Esophagus muscularis mucosa (tissue), 4 donors: ENCODE data around the gene GMEB2. TPM values are rescaled to one million over a fixed set of nuclear protein-coding genes. Genes with fewer than 3 reads are reported as not detected.

ENCODE experiments used
- DNase-seq: peaks from one replicate; pipeline ENCODE4 v3.0.0-alpha.2; 2017; ENCODE audit errors: extremely low spot score
- H3K27ac ChIP-seq, 4 donors: fragments of 200-600 bp; sonication (generic); replicated peaks in 1 of 4; 1 replicate in 3 of 4; 2 replicates in 1 of 4; pipeline ENCODE4 v1.5.1; 2016 to 2019; ENCODE audit warnings: mild to moderate bottlenecking in 1 of 4
- H3K27me3 ChIP-seq, 4 donors: fragments of 200-600 bp; sonication (generic); one replicate each; pipeline versions ENCODE4 v1.5.1 to v1.6.0; 2016 to 2019
- H3K36me3 ChIP-seq, 4 donors: fragments of 200-600 bp; sonication (generic); one replicate each; pipeline ENCODE4 v1.5.1; 2016 to 2019
- H3K4me1 ChIP-seq, 4 donors: fragments of 200-600 bp; sonication (generic); one replicate each; pipeline ENCODE4 v1.5.1; 2016 to 2019
- H3K4me3 ChIP-seq, 4 donors: fragments of 200-600 bp; sonication (generic); 1 replicate in 2 of 4; 2 replicates in 2 of 4; pipeline ENCODE4 v1.5.1; 2016 to 2019; ENCODE audit warnings: mild to moderate bottlenecking in 4 of 4, moderate library complexity in 1 of 4
- H3K9me3 ChIP-seq, 4 donors: fragments of 200-600 bp; sonication (generic); 1 replicate in 3 of 4; 2 replicates in 1 of 4; pipeline ENCODE4 v1.5.1; 2016 to 2019
- EP300 ChIP-seq: sonication (generic); formaldehyde crosslinking; IDR thresholded peaks from one replicate; pipeline ENCODE4 v1.6.1; 2017; ENCODE audit warnings: antibody characterized with exemption
- POLR2A ChIP-seq: fragments of 450-650 bp; IDR thresholded peaks from one replicate; pipeline ENCODE4 v1.6.1; 2017; ENCODE audit warnings: antibody characterized with exemption, moderate library complexity, mild to moderate bottlenecking, low read depth
- POLR2AphosphoS5 ChIP-seq, 2 donors: sonication (generic); formaldehyde crosslinking; IDR thresholded peaks; one replicate each; pipeline ENCODE4 v1.6.1; 2017; ENCODE audit warnings: antibody characterized with exemption in 2 of 2
- WGBS: methylation state at CpG from one replicate; pipeline ENCODE4 v1.1.5; 2018; 5-methylcytosine and 5-hydroxymethylcytosine counted together
- intact Hi-C: fragments of 100-400 bp; cut with DNase I; formaldehyde crosslinking; loops from one replicate; pipeline ENCODE4 v1.15.1; 2023
- total RNA-seq, 4 donors: library from RNA; depleted of rRNA; stranded (reverse); fragments of >200 nt; gene quantifications; one replicate each; pipeline versions ENCODE4 v1.1.0 to v1.2.1, GENCODE V29; 2016
- TF ChIP-seq, protein P1 (sequence below), 3 experiments: fragments of 200-600 bp in 2 of 3; fragments of 450-650 bp in 1 of 3; sonication (generic) in 2 of 3; IDR thresholded peaks; one replicate each; pipeline ENCODE4 v1.5.1; 2017 to 2019; ENCODE audit warnings: antibody characterized with exemption in 3 of 3, mild to moderate bottlenecking in 2 of 3, moderate library complexity in 1 of 3

Gene GMEB2
- total RNA-seq, 4 donors from 2014 or later: 11.1 to 19.1 (median 14.0) TPM

DNA sequence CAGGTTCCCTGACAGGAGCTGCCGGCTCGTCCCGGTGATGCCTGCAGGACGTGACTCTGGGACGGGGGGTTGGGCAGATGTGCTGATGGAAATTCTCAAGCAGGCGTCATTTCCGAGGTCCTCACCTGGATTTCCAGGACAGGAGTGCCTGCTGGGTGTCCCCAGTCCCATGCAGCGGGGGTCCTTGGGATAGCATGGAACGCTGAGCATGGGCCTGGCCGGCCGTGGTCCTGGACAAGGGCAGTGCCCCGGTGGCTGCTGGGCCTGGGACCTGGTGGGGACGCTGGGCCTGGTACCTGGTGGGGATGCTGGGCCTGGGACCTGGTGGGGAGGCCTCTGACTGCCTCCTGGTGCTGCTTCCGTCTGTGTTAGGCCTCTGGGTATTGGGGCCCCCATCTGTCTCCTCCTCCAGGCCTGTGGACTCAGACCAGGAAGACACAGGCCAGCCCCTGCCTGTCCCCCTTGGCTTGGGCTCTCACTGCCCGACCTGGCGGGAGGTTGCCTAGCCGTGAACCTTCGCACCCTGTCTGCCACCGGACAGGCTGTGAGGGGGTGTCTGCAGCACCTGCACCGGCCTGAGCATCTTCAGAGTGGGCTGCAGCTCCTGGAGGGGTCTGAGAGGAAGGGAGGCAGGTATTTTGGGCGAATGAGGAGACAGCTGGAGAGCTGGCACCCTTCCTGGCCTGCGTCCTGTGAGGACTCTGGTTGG is 37.4 kb upstream of the GMEB2 start:
- intact Hi-C loops: no loop called here
- Histone ChIP-seq H3K27me3 (no peaks in the 10 kb centered on the region), H3K4me1 (peaks cover 6 to 22% (median 7%) of the 10 kb centered on the region in 4 donors), H3K4me3 (no peak overlapping the region), H3K27ac (no peak overlapping the region), H3K36me3 (peaks cover 36 to 94% (median 87%) of the 10 kb centered on the region in 4 donors), H3K9me3 (no peaks in the 10 kb centered on the region)
- no peak for TF ChIP-seq POLR2AphosphoS5 (IDR thresholded peaks at IDR 0.05)
- no peak for TF ChIP-seq EP300
- TF ChIP-seq, protein P1, sequence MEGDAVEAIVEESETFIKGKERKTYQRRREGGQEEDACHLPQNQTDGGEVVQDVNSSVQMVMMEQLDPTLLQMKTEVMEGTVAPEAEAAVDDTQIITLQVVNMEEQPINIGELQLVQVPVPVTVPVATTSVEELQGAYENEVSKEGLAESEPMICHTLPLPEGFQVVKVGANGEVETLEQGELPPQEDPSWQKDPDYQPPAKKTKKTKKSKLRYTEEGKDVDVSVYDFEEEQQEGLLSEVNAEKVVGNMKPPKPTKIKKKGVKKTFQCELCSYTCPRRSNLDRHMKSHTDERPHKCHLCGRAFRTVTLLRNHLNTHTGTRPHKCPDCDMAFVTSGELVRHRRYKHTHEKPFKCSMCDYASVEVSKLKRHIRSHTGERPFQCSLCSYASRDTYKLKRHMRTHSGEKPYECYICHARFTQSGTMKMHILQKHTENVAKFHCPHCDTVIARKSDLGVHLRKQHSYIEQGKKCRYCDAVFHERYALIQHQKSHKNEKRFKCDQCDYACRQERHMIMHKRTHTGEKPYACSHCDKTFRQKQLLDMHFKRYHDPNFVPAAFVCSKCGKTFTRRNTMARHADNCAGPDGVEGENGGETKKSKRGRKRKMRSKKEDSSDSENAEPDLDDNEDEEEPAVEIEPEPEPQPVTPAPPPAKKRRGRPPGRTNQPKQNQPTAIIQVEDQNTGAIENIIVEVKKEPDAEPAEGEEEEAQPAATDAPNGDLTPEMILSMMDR (IDR thresholded peaks at IDR 0.05): no peak
- TF ChIP-seq POLR2A: no peak
- 84% methylated on average over 12 of the region's 22 CpGs for WGBS
- DNase-seq: no peak

DNA sequence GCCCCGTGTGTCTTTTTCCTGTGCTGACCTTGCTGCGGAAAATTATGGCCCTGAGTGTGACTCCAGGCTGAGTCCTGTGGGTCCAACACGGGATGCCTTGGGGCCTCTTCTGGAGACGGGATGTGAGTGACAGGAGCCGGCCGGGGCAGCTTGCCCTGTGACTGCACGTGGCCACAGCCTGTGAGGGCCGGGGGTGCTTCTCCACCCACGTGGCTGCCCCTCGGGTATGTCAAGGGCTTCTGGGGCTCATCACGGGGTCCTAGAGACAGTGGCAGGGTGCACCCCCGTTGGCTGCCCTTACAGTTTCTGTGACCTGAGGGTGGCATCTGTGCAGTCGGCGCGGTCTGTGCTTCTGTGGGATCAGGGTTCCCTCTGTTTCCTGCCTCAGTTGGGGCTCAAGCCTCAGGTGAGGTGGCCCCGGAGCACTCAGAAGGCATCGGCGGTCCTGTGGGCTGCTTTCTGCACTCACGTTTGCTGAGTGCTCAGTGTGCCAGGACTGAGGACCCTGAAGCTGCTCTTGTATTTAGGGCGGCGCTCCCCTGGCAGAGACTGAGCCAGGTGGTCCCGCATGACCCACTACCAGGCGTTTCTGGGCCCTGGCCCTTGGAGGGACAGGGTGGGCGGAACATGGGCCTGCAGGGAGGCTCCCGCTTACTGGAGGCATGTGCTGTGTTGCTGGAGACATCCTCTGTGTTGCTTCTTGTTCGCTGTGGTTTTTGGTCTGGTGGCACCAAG is 36.6 kb upstream of the GMEB2 start:
- TF ChIP-seq, protein P1 (IDR thresholded peaks at IDR 0.05): no peak
- TF ChIP-seq POLR2A (no peak), POLR2AphosphoS5 (IDR thresholded peaks at IDR 0.05) (no peak), EP300 (no peak)
- H3K4me1 ChIP-seq: peaks cover 11 to 29% (median 13%) of the 10 kb centered on the region in 4 donors
- no peak overlapping the region for H3K27ac ChIP-seq
- DNase-seq: no peak
- H3K4me3 ChIP-seq: no peak overlapping the region
- H3K27me3 ChIP-seq: no peaks in the 10 kb centered on the region
- H3K36me3 ChIP-seq: peaks cover 36 to 86% (median 82%) of the 10 kb centered on the region in 4 donors
- 88% methylated on average over 5 of the region's 26 CpGs for WGBS
- no peaks in the 10 kb centered on the region for H3K9me3 ChIP-seq
- intact Hi-C loops: no loop called here

DNA sequence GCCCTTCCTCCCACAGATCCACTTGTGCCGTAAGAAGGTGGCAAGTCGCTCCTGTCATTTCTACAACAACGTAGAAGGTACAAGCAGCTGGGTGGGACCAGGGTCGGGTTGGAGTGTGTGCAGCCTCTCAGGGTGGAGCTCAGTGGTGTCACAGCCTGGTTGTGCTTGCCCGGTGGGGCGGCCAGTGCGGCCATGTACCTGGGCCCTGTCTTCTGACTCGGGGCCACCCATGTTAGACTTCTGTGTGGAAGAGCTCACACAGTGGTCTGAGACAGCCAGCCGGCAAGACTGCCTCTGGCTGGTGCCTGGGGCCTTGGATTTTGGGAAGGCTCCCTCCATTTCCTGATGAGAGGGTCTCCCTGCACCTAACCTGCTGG is 35.9 kb upstream of the GMEB2 start:
- Histone ChIP-seq H3K27me3 (no peaks in the 10 kb centered on the region), H3K4me3 (no peak overlapping the region), H3K4me1 (peaks cover 14 to 31% (median 16%) of the 10 kb centered on the region in 4 donors), H3K36me3 (peaks cover 36 to 79% (median 75%) of the 10 kb centered on the region in 4 donors), H3K9me3 (no peaks in the 10 kb centered on the region), H3K27ac (no peak overlapping the region)
- DNase-seq: no peak
- WGBS: 96% methylated on average over 8 of the region's 9 CpGs
- TF ChIP-seq, protein P1 (IDR thresholded peaks at IDR 0.05): no peak
- TF ChIP-seq POLR2AphosphoS5 (IDR thresholded peaks at IDR 0.05) (no peak), POLR2A (no peak), EP300 (no peak)
- intact Hi-C loops: no loop called here

DNA sequence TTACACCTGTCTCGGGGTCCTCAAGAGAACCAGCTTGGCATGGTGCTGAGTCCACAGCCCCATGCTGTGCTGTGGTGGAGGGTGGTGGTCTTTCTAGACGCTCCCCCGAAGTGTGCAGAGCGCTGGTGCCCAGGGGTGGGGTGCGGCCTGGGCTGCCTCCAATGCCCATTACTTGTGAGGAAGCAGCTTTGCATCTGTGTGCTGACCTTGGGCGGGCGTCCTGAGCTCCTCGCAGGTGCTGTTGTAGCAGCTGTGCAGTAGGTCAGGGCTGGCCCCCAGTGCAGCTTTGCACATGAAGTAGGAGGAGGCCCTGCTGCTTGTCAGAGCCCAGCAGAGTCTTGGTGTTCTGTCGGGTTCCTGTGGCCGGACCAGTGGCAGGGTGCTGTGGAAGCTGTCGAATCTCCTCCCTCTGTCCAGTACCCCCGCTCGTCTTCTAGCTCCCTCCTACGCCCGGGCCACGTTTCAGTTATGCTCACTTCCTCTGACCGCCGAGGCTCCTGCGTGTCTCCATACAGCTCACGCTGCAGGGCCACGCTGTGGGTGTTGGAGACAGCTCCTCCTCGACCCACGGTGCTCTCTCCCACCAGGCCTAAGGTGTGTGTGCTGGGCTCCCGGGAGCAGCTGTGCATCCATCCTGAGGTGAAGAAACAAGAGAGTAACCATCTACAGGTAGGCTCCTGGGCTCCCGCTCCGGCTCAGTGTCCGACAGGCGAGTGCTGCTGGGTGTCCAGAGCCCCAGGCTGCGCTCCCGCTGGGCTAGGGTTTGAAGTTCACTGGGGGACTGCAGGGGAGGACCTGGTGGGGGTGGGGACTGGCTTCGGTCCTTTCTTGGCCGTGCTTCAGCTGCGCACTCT is 35.3 kb upstream of the GMEB2 start:
- Histone ChIP-seq H3K4me1 (peaks cover 20 to 38% (median 23%) of the 10 kb centered on the region in 4 donors), H3K4me3 (no peak overlapping the region), H3K36me3 (peaks cover 32 to 73% (median 69%) of the 10 kb centered on the region in 4 donors), H3K27ac (no peak overlapping the region), H3K27me3 (no peaks in the 10 kb centered on the region), H3K9me3 (no peaks in the 10 kb centered on the region)
- 94% methylated on average over 24 of the region's 33 CpGs for WGBS
- no peak for DNase-seq
- intact Hi-C loops: no loop called here
- no peak for TF ChIP-seq POLR2AphosphoS5 (IDR thresholded peaks at IDR 0.05)
- TF ChIP-seq EP300: no peak
- TF ChIP-seq POLR2A: no peak
- TF ChIP-seq, protein P1 (IDR thresholded peaks at IDR 0.05): no peak
